HG02798 (cell line): Measurements from ENCODE around the gene ST6GALNAC3.
A peak's percentile ranks its signal among the peaks of the same experiment; 100 is the strongest.

ENCODE experiments used
- ATAC-seq: cut with Tn5 transposase; IDR thresholded peaks from one replicate; pipeline ENCODE4 v1.9.1; 2021; ENCODE audit warnings: mild to moderate bottlenecking; ENCODE audit not compliant: unreplicated experiment, poor library complexity

ST6GALNAC3 gene

GRCh38 chr1:76269155-76269554, 194.6 kb downstream of the ST6GALNAC3 start:
- ATAC-seq: no peak

- ATAC-seq: no peak
Observed at GRCh38 chr1:76274302-76274701, 199.8 kb downstream of the ST6GALNAC3 start.

- no peak for ATAC-seq
Observed at GRCh38 chr1:76274718-76275117, 200.2 kb downstream of the ST6GALNAC3 start.

- no peak for ATAC-seq
Observed at GRCh38 chr1:76278711-76279100, 204.2 kb downstream of the ST6GALNAC3 start.

GRCh38 chr1:76279101-76279748, 204.7 kb downstream of the ST6GALNAC3 start:
- no peak for ATAC-seq

GRCh38 chr1:76281306-76281705, 206.8 kb downstream of the ST6GALNAC3 start:
- ATAC-seq: no peak

- no peak for ATAC-seq
Observed at GRCh38 chr1:76284842-76285241, 210.3 kb downstream of the ST6GALNAC3 start.

- no peak for ATAC-seq
Observed at GRCh38 chr1:76285578-76286135, 211.1 kb downstream of the ST6GALNAC3 start.

GRCh38 chr1:76287917-76288316, 213.4 kb downstream of the ST6GALNAC3 start:
- ATAC-seq: no peak

GRCh38 chr1:76288758-76289483, 214.4 kb downstream of the ST6GALNAC3 start:
- no peak for ATAC-seq

- no peak for ATAC-seq
Observed at GRCh38 chr1:76289692-76290091, 215.1 kb downstream of the ST6GALNAC3 start.

- ATAC-seq: no peak
Observed at GRCh38 chr1:76290271-76290670, 215.7 kb downstream of the ST6GALNAC3 start.

GRCh38 chr1:76291191-76291590, 216.6 kb downstream of the ST6GALNAC3 start:
- no peak for ATAC-seq

GRCh38 chr1:76291737-76292136, 217.2 kb downstream of the ST6GALNAC3 start:
- no peak for ATAC-seq

- ATAC-seq: peak; percentile 39
Observed at GRCh38 chr1:76292418-76293184, 218.1 kb downstream of the ST6GALNAC3 start.

- ATAC-seq: no peak
Observed at GRCh38 chr1:76293831-76294230, 219.3 kb downstream of the ST6GALNAC3 start.

- ATAC-seq: peak; percentile 78
Observed at GRCh38 chr1:76294482-76295194, 220.1 kb downstream of the ST6GALNAC3 start.

- no peak for ATAC-seq
Observed at GRCh38 chr1:76298399-76298798, 223.9 kb downstream of the ST6GALNAC3 start.

- ATAC-seq: no peak
Observed at GRCh38 chr1:76299036-76299435, 224.5 kb downstream of the ST6GALNAC3 start.

- ATAC-seq: no peak
Observed at GRCh38 chr1:76300556-76300955, 226.0 kb downstream of the ST6GALNAC3 start.
